Central memory CD4-positive, alpha-beta T cell (primary cell): ENCODE results near the gene PGA4.

ENCODE experiments used
- DNase-seq: peaks from one replicate; pipeline ENCODE4 v3.0.0; 2022

PGA4 gene

DNA sequence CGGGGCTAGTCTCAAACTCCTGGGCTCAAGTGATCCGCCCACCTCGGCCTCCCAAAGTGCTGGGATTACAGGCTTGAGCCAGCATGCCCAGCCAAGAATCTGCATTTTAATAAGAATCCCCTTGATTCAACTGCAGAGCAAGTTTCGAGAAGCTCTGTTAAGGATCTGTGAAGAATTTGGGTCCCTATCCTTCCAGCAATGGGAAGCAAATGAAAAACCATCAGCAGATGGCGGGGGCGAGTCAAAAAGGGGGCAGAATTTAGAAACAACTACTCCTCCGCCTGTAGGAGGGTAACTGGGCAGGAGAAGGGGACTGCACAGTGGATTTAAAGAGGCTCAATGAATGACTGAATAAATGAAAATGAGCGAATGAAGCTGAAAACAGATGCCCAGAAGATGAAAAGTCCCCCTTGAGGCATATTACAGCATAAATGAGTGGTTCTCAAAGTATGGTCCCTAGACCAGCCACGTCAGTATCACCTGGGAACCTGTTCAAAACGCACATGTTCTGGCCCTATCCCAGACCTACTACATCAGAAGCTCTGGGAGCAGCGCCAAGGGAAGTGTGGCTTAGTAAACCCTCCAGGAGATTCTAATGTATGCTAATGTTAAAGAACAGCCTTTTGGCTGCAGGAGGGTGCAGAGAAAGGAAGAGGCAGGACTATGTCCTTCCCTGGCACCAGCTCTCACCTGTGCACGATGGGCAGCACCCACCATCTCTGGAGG is 58.0 kb downstream of the PGA4 start:
- no peak for DNase-seq

DNA sequence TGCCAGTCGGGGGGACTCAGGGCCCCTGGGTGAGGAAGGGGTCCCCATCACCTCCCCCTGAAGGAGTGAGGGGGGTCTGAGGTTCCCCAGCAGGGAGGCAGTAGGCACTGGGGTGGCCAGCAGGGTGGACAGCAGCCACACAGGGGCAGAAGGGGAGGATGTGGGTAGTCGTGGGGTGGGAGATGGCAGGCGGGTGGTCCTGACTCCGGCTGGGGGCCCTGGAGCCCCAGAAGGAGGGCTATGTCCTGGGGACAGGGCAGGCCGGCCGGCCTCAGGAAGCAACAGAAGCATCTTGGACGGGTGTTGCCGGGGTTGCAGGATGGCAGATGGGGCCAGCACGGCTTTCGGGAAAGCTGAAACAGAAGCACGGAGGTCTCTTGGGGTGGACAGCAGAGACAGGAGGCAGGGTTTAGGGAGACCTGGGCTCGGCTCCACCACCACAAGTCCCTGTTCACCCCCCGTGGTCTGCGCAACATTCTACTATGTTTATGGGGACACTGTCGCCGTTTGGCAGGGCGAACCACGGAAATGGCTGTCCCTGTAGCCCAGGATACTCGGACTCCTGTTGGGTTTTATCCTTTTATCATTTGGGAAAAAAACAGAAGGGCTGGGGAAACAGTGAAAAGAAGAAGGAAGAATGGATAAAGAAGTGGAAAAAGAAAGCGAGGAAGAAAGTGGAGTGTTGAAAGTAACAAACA is 58.9 kb downstream of the PGA4 start:
- DNase-seq: no peak
